Activated naive CD8-positive, alpha-beta T cell treated with anti-CD3 and anti-CD28 coated beads, Interleukin-2, amount 50 U/mL, for 16 hours (primary cell): ENCODE results near the gene CNTNAP5.

Experiments
- DNase-seq: peaks from one replicate; pipeline ENCODE4 v3.0.0-alpha.2; 2020; ENCODE audit warnings: low read depth, low spot score

Gene CNTNAP5

DNA sequence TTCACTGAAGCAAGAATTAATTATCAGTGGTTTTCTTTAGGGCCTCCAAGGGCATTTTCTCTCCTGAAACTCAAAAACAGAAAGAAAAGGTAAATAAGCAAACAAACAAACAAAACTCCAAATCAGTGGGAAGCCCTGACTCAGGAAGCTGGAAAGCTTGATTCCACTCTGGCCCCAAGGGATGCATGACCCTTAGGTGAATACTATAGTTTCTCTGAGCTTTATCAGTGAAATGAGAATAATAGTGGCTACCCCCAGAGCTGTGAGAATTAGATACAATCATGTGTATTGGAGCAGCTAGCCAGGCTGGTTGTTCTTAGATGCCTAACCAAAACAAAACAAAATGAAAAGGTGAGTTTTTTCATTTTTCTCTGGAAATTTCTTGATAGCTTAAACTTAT is 585.1 kb downstream of the CNTNAP5 start:
- no peak for DNase-seq

DNA sequence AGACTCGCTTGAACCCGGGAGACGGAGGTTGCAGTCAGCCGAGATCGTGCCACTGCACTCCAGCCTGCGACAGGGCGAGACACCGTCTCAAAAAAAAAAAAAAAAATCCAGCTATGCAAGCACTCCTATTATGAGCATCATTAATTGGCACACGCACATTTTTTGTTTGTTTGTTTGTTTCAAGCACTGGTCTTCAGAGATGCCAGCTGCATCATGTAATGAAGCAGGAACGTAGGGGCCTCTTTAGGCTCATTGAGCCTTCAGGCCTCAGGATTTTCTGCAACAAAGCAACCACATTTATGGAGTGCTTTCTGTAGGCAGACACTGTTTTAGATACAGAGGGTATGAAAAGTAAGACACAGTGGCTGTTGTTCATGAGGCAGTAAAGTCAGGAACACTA is 585.8 kb downstream of the CNTNAP5 start:
- DNase-seq, result no peak

DNA sequence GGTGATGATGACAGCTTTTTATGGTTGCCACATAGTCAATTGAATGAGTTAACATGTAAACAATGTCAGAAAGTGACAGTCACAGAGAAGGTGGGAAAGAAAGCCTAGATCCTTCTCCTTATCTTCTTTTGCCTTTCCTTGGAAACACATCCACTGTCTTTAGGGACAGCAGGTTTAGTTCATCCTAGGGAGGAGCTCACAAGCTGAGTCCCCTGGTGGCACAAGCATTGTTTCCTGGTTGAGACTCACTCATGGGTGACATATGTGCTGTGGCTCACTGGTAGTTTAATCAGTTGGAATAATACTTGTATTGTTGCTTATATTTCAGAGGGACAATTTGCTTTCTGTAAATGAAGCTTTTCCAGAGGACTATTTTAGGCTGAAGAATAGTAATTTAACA is 598.5 kb downstream of the CNTNAP5 start:
- DNase-seq, result no peak

DNA sequence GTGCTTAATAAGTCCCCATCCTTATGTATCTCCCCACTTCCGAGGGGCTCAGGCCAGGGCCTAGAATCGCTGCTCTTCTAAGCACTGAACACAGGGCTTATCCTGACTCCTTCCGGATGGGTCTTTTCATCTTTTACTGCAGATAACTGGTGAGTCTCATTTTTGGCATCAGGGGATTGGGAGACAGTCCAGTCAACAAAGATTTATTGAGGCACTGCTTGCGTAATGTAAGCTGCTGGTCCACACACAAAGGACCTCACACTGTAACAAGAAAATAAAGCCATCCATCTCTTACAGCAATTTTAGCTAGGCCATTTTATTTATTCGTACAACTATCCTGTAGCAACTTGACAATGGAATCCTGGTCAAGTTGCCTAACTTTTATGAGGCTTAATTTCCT is 600.5 kb downstream of the CNTNAP5 start:
- DNase-seq, result no peak

DNA sequence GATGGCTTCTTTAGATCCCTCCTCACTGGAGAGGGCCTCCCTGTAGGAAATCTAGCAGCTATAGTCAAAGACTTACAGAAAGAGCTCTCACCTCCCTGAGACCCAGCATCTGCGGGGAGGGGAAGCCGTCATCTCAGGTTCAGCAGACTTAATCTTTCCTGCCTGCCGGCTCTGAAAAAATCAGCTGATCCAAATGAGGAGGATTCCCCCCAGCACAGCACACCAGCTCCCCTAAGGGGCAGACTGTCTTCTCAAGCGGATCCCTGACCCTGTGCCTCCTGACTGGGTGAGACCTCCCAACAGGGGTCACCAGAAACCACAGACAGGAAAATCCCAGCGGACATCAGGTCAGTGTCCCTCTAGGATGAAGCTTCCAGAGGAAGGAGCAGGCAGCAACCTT is 601.9 kb downstream of the CNTNAP5 start:
- DNase-seq, result no peak

DNA sequence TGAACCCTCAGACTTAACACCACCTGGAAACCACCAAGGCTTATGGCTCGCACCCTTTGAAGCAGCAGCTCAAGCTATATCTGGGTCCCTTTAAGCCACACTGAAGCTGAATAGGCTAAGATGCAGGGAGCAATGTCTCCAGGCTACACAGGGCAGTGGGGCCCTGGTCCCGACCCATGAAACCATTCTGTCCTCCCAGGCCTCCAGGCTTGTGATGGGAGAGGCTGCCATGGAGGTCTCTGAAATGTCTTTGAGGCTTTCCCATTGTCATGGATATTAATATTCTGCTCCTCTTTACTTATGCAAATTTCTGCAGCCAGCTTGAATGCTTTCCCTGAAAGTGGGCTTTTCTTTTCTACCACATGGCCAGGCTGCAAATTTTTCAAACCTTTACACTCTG is 608.7 kb downstream of the CNTNAP5 start:
- DNase-seq, result no peak

DNA sequence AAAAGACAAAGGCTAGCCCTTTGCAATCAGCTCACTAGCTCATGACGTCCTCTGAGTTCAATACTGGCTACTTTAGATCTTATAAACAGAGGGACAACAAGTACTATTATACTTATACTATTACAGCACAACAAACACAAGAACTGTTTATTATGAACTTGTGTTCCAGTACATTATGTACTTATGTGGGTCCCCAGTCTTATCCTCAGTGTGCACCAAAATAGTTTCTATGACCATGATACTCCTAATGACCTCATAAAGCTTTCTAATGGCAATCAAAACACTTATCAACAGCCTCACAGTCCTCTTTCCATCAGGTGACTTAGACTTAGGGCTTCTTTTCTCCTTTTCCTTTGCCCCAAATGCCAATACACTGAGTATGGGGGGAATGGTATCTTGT is 614.4 kb downstream of the CNTNAP5 start:
- no peak for DNase-seq

DNA sequence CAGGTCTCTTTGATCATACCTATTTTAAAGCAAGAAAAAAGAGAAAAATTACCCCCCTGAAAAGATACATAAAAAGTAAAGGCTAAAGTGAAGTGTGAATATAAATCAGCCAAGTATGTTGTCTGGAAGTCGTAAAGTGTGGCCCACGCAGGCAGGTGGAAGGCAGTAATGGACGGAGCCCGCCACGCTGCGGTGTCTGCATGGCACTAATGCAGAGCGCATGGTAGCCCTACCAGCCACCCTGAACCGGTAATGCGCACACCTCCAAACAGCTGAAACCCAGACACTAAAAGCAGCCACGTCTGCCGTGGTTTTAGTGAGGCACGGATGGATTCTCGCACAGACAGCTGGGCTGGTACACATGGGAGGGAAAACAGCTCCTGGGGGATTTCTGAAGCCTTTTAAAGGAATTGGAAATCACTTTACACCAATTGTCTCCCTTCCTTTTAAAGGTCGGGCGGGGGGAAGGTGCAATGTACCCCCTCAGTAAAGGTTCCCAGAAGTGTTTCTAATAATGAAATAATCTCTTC is 615.2 kb downstream of the CNTNAP5 start:
- DNase-seq, result no peak

DNA sequence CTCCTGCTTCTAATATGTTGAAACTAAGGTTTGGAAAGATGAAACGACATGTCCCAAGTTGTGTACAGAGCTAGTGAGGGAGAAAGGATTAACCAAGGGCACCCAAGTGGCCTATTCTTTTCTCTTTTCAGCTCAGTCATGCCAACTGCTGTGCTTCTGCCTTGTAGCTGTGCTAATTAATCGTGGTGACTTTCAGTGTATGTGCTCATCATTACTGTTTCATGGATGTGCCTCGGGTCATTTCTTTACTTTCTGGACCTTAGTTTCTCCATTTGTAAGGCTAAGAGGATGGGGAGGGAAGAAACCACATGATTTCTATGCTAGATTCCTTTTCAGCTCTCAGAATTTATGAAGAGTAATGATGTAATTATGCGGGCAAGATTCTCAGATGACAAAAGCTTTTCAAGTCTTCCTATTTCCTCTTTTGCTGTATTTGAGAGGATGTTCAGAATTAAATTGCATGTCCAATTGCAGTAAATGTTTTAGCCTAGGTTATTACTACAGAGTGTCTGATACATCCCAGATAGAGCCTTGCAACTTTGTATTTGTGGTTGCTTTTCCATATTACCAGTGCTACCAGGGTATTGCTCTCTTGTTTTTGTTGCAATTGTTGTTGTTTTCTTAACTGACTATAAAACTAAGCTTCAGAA is 621.2 kb downstream of the CNTNAP5 start:
- no peak for DNase-seq

DNA sequence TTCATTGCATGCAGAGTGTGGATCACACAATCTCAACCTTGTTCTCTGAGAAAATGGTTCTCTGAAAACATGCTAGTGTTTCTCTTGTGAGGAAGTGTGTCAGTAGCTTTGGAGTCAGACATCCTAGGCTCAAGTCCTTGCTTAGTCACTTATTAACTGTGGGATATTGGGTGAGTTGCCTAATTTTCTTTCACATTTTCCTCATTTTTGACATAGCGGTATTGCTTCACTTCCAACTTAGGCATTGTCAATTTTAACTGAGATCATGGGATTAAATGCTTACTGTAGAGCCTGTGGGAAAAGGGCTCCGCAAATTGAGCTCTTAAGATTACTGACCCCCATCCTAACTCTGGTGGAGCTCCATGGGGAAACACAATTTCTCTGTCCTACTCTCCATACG is 622.2 kb downstream of the CNTNAP5 start:
- no peak for DNase-seq

DNA sequence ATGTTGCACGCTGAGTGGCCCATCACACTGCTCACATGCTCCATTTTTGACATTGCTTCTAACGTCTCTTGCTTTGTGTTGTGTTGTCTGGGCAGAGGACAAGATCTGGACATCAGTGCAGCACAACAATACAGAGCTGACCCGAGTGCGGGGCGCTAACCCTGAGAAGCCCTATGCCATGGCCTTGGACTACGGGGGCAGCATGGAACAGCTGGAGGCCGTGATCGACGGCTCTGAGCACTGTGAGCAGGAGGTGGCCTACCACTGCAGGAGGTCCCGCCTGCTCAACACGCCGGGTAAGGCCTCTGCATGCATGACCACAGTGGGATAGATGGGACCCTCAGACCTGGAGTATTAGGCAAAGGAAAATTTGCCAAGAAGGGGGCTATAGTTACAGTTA is 622.6 kb downstream of the CNTNAP5 start:
- DNase-seq, result no peak

DNA sequence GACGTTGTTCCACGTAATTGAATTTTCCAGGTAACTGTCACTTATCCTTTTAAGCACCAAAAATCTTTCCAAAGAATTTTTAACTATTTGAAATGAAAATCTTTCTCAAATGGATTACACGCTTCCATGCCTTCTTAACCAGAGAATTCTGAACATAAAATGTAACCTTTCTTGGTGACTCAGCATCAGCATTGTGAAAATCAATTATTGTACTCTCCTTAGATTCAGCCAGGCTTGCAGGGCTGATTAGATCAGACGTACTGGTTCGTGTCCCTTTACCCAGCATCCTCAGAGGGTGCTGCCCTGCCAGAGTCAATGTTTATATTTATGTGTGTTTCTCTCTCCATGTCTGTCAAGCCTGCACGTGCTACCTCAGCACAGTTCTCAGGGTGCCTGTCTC is 623.9 kb downstream of the CNTNAP5 start:
- DNase-seq, result no peak

DNA sequence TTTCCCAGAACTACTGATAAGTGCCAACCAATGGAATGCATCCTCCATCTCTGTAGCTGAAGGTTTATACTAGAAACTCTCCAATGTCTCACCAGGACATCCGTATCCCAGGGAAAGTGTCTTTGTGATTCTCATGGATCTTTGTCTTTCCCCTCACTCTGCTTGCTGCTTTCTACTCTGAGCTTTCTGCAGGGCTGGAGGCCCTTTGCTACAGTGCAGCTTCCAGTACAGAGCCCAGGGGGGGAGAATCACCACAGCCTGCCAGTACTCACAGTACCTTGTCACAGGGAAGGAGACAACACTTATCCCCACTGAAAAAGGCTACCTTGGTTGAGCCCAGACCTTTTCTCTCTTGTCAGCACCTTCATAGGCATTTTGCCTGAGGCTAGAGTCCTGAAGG is 627.0 kb downstream of the CNTNAP5 start:
- no peak for DNase-seq

DNA sequence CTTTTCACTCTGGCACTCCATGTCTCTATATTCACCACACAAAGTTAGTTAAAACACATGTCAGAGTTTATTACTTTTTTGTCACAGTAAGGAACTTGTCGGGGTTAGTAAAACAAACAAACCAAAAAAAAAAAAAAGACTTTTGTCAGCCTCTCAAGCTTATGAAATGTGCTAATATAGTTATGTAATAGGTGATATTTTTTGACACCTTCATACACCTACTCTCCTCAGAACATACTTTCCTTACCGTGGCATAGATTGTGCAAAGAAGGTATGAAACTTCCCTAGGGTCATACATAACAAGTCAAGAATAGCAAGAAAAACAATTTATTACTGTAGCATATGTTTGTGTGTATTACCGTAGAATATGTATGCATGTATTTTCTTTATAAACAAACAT is 633.3 kb downstream of the CNTNAP5 start:
- no peak for DNase-seq

DNA sequence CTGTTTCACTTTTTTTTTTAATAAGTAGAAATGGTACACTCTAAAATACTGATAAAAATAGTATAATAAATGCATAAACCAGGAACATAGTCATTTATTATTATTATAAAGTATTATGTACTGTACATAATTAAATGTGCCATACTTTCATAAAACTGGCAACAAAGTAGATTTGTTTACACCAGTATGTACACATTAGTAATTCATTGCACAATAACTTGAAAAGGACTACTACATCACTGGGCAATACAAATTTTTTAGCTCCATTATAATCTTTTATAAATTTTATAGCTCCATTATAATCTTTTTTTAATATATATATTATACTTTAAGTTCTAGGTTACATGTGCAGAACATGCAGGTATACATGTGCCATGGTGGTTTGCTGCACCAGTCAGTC is 636.5 kb downstream of the CNTNAP5 start:
- DNase-seq, result no peak

DNA sequence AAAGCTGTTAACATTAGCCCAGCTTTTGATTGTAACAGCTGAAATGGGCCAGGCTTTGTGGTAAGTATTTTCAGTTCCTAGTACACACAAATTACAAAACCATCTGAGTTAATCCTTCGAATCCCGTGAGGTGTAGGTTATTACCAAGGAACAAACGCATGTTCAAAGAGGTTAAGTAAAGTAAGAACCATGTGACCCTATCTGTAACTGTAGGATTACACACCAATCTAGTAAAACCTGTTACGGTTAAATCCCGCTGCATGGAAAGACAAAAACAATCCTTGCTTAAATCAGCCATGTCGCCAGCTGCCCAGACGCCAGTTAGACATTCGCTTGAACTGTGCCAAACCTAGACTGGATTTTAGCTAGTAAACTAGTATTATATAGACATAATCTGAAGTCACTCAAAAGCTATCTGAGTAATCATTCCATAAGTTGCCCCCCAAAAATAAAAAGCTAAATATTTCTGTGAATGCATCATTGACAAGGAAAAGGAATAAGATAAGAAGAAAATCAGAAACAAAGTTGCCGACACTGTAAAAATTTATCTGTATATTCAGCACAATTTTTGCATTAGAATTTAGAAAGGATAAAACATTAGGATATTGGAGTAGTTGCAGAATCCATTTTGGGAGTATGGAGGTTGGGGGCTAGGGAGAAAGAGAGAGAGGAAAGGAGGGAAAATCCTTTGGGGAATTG is 638.0 kb downstream of the CNTNAP5 start:
- DNase-seq, result no peak

DNA sequence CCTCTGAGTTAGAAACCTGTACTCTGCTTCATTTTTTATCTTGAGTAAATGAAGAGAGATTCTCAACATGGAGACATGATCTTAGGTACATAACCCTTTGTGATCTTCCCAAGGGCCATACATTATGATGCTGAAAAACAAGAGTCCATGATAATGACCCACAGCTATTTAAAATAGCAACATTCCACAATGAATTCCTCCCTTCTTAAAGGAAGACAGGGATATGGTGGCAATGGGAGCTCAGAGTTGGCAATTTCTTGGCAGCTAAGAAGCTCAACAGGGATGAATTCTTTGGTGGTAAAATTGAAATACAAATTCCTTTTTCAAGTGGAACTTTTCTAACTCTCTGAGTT is 638.5 kb downstream of the CNTNAP5 start:
- no peak for DNase-seq

DNA sequence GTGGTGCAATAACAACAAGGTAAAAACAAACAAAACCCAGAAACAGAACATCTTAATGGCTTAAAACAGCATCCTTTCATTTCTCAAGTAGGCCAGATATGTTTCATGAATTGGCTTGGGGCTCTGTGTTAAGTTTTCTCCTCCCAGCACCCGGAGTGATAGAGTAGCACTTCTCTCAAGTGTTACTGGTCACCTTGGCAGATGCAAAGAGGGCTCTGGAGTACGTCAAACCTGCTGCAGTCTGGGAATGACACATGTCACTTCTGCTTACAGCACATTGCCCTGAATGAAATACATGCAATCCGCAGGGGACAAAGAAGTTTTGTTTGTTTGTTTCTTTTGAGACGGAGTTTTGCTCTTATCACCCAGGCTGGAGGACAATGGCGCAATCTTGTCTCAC is 639.3 kb downstream of the CNTNAP5 start:
- DNase-seq, result no peak

DNA sequence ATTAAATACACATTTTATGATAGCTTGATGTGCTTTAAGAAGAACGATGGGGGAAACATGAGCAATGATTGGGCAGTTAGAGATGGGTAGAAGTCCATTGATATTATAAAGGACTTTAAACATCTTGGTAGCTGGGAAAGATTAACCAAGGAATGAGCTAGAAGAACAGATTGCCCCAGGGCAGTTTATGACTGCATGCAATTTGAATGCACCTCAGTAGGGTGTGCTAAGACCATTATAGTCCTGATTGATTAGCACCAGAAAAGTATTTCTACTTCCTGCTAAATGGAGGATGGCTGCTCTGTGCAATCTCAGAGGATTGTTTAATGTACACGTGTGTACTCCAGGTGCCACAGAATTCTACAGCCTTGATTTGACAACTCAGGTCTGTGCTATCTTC is 641.9 kb downstream of the CNTNAP5 start:
- no peak for DNase-seq

DNA sequence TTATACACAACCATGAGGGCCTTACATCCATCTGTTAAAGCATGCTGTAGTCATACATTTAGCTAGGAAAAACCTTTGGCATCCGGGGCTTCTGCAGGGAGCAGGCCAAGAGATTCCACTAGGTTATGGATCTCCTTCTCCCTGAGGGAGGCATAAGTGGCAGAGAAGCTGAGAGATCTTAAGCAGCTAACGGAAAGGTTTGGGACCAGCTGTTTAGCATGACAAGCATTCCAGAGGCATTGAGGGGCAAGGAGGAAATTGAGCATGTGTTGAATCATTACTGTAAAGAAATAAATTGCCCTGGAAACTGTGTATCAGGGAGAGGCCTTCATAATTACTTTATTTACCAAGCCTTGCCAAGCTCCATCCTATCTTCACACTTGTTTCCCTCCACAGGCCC is 643.1 kb downstream of the CNTNAP5 start:
- no peak for DNase-seq

DNA sequence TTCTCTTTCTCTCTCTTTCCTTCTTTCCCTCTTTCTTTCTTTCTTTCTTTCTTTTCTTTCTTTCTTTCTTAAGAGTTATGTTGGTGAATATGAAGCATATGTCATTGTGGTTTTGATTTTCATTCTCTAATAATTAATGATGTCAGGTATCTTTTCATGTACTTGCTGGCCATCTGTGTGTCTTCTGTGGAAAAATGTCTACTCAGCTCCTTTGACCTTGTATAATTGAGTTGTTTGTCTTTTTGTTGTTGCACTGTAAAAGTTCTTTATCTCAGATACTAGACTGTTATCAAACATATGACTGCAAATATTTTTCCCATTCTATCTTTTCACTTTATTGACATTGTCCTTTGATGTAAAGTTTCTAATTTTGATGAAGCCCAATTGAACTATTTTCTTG is 645.1 kb downstream of the CNTNAP5 start:
- DNase-seq, result no peak

DNA sequence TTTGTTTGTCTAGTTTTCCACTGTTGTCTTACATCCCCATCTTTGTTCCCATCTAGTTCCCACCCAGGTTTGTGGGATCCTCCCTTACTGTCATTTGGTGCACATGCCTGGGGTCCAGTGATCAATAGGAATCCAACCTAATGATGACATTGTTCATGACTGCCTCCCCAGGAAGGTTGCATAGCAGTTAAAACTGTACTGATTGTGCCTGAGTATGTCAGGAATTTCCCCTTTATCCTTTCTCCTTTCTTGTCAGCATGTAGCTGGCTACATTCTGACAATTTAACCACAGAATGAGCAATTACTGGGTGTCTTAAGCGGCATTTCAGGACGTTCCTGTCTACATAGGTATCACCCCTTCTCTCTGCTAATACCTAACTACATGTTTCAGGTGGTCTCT is 653.0 kb downstream of the CNTNAP5 start:
- DNase-seq, result no peak

DNA sequence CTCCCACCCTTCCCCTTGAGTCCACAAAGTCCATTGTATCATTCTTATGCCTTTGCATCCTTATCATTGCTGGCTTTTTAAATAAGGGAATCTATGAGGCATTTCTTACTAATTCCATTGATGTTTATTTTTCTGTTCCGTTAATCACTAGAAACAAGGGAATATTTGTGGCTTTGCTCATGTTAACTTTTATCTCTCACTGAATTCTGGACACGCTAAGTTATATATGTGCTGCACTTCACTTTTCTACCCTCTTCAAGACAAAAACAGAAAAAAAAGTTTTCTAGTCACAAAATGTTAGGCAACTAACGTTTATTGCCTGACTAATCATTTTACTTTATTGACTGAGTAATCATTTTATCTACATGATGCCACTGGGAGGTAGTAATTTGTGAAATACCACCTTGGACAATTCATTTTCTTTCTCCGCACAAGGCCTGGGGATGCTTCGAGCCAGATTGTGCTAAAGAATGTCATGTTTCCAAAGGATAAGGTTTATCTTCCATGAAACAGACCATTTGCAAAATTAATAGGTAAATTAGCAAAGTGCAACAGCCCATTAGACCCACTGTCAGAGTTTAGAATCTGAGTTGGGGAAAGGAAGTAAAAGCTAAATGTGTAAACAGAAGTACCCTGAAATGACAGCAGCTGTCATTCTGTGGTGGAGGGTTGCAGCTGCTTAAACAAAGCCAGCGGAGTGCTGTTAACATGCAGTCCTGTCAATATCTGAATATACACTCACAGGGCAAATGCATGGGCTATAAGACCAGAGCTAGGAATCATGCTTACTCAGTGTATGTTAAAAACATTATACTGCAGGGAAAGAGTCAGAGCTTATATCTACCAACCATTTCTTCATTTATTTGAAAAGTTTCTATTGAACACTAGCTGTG is 658.7 kb downstream of the CNTNAP5 start:
- DNase-seq, result no peak
